HG03196 (cell line): Measurements from ENCODE around the gene MPP3.

Experiments
- ATAC-seq: cut with Tn5 transposase; IDR thresholded peaks from one replicate; pipeline ENCODE4 v1.9.1; 2021; ENCODE audit not compliant: unreplicated experiment

Gene MPP3

GRCh38 chr17:43834106-43834505 is 1.2 kb upstream of the MPP3 start:
- no peak for ATAC-seq

- no peak for ATAC-seq
These were observed 574 bp downstream of the MPP3 start for GRCh38 chr17:43832168-43832975.

- ATAC-seq, result no peak
These were observed 1.3 kb downstream of the MPP3 start for GRCh38 chr17:43831633-43832032.

GRCh38 chr17:43830510-43831140 is 2.3 kb downstream of the MPP3 start:
- ATAC-seq, result no peak

GRCh38 chr17:43829738-43830137 is 3.2 kb downstream of the MPP3 start:
- no peak for ATAC-seq

- ATAC-seq, result no peak
These were observed 5.3 kb downstream of the MPP3 start for GRCh38 chr17:43827596-43827995.

GRCh38 chr17:43826206-43826605 is 6.7 kb downstream of the MPP3 start:
- no peak for ATAC-seq

- ATAC-seq, result no peak
These were observed 7.4 kb downstream of the MPP3 start for GRCh38 chr17:43825567-43825966.

GRCh38 chr17:43823350-43824084 is 9.4 kb downstream of the MPP3 start:
- ATAC-seq, result no peak

- no peak for ATAC-seq
These were observed 10.3 kb downstream of the MPP3 start for GRCh38 chr17:43822570-43823190.

- no peak for ATAC-seq
These were observed 12.2 kb downstream of the MPP3 start for GRCh38 chr17:43820759-43821158.

- no peak for ATAC-seq
These were observed 14.0 kb downstream of the MPP3 start for GRCh38 chr17:43818966-43819365.

GRCh38 chr17:43817826-43818225 is 15.1 kb downstream of the MPP3 start:
- no peak for ATAC-seq

GRCh38 chr17:43816336-43817320 is 16.3 kb downstream of the MPP3 start:
- no peak for ATAC-seq

- no peak for ATAC-seq
These were observed 18.2 kb downstream of the MPP3 start for GRCh38 chr17:43814714-43815113.

GRCh38 chr17:43814026-43814425 is 18.9 kb downstream of the MPP3 start:
- ATAC-seq, result no peak

GRCh38 chr17:43813386-43813785 is 19.6 kb downstream of the MPP3 start:
- no peak for ATAC-seq

- ATAC-seq, result no peak
These were observed 20.3 kb downstream of the MPP3 start for GRCh38 chr17:43812396-43813265.

- no peak for ATAC-seq
These were observed 22.1 kb downstream of the MPP3 start for GRCh38 chr17:43810823-43811222.
